Glomerular endothelial cell (primary cell): ENCODE data around the gene TMEM145. TPM values are rescaled to one million over a fixed set of nuclear protein-coding genes. Genes with fewer than 3 reads are reported as not detected.
"Not testable (repeated sequence)": the region's sequence is repeated elsewhere in the genome, so short reads cannot be mapped to it uniquely, and the experiment has no call there.

Experiments used
- DNase-seq: peaks from one replicate; pipeline ENCODE4 v3.0.0-alpha.2; 2011; ENCODE audit warnings: low read depth, low spot score; ENCODE audit errors: extremely low read depth
- total RNA-seq: library from RNA; depleted of rRNA; stranded (reverse); fragments of >200 nt; gene quantifications from 2 replicates; pipeline ENCODE4 v1.2.3, GENCODE V29; 2015

TMEM145 gene
- total RNA-seq = 0.29 TPM in 1 of 2 replicates, not detected in the other

DNA sequence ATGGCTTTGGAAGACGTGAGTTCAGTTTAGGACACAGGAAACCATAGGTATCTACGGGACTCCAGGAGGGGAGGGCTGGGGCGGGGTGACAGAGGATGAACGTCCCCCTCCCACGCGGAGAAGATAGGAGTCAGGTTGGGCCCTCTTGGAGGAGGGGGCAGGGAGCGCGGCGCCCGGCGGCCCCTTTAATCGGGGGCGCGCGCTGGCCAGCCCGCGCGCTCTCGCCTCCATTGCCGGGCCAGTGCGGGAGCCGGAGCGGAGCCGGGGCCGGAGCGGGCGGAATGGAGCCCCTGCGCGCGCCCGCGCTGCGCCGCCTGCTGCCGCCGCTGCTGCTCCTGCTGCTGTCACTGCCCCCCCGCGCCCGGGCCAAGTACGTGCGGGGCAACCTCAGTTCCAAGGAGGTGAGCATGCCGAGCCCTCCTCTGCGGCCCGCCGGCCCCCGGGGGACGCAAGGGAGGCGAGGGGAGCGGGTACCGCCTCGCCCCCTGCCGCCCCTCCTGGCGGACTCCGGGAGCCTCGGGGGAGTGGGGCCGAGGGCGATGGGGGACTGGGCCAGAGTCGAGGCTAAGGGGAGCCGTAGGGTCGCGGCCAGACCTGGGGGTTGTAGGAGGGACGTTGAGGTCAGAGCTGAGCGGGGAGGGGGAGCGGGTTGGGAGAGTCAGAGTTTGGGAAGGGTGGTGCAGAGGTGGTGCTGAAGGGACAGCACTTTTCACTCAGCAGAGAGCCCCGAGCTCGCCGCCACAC, at the start of gene TMEM145:
Gene TMEM145 (plus strand): TSS at position 214 of the 744 bp plus-strand sequence. CDS start 68 bp downstream, at position 282.
- no peak for DNase-seq

DNA sequence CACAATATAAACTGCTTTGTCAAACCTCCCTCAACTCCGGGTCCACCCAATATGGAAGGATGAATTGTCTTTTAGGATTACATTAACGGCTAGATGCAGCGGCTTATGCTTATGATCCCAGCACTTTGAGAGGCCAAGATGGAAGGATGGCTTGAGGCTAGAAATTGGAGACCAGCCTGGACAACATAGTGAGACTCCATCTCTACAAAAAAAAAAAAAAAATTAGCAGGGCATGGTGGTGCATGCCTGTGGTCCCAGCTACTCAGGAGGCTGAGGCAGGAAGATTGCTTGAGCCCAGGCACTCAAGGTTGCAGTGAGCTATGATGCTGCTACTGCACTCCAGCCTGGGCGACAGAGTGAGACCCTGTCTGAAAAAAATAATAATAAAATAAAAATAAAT, 47.0 kb upstream of the TMEM145 start:
- DNase-seq = not testable (repeated sequence)

- DNase-seq = not testable (repeated sequence)
These were observed 46.0 kb upstream of the TMEM145 start for GRCh38 chr19:42266928-42267603.

DNA sequence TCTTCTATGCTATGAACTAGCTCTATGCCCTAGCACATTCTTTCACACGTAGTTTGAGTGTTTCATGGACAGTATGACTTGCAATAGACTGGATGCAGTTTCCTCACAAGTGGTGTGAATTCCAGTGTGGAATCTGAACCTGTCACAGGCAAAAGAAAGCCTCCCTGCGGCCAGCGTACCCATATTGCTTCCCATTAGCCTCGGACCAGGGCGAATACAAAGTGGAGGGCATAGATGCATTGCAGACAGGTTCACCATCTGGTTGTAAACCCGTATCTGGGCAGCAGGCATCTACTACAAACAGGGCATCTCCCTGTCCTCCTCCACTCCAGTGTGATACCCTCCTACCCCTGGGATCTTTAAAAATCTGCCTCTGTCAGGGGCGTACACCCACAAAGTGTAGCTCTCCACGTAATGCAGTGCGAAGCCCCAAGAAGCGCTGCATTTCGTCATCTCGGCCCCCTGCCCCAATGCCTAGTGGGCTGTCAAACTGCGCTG, 45.4 kb upstream of the TMEM145 start:
- DNase-seq = no peak

GRCh38 chr19:42268142-42268703, 44.9 kb upstream of the TMEM145 start:
- peak; percentile 94 for DNase-seq

GRCh38 chr19:42268704-42269477, 44.2 kb upstream of the TMEM145 start, which contains the start of gene CIC:
CIC (plus strand) TSS chr19:42269252; CDS start chr19:42271784, 2,532 bp downstream.
- peak; percentile 100 for DNase-seq

- no peak for DNase-seq
These were observed 43.4 kb upstream of the TMEM145 start for GRCh38 chr19:42269478-42270345.

- no peak for DNase-seq
These were observed 42.6 kb upstream of the TMEM145 start for GRCh38 chr19:42270346-42271044.

DNA sequence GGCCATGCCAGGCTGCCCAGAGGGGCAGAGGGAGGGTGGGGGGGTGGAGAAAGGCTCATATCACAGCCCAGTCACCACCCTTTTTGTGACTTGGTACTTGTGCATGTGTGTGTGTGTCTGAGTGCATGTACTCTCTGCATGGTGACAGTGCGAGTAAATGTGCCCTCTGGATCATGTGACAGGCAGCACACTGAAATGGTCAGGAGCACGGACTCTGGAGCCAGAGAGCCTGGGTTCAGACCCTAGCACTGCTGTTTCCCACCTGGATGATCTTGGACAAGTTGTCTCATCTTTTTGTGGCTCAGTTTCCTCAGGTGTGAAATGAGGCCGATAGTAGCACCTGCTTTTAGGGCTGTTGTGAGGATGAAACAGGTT, 42.1 kb upstream of the TMEM145 start:
- DNase-seq = no peak

DNA sequence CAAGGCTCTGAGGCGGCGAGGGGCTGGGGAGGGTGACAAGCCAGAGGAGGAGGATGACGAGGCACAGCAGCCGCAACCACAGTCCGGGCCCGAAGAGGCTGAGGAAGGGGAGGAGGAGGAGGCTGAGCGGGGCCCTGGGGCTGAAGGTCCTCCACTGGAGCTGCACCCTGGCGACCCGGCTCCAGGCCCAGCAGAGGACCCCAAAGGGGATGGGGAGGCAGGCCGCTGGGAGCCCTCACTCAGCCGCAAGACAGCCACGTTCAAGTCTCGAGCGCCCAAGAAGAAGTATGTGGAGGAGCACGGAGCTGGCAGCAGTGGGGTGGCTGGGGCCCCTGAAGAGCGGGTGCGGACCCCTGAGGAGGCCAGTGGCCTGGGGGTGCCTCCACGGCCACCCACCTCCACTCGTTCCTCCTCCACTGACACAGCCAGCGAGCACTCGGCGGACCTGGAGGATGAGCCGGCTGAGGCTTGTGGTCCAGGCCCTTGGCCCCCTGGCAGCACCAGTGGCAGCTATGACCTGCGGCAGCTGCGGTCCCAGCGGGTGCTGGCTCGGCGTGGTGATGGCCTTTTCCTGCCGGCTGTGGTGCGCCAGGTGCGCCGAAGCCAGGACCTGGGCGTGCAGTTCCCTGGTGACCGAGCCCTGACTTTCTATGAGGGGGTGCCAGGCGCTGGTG, 41.1 kb upstream of the TMEM145 start:
- no peak for DNase-seq

GRCh38 chr19:42272535-42272897, 40.6 kb upstream of the TMEM145 start:
- DNase-seq = no peak

GRCh38 chr19:42272989-42273406, 40.1 kb upstream of the TMEM145 start:
- no peak for DNase-seq

DNA sequence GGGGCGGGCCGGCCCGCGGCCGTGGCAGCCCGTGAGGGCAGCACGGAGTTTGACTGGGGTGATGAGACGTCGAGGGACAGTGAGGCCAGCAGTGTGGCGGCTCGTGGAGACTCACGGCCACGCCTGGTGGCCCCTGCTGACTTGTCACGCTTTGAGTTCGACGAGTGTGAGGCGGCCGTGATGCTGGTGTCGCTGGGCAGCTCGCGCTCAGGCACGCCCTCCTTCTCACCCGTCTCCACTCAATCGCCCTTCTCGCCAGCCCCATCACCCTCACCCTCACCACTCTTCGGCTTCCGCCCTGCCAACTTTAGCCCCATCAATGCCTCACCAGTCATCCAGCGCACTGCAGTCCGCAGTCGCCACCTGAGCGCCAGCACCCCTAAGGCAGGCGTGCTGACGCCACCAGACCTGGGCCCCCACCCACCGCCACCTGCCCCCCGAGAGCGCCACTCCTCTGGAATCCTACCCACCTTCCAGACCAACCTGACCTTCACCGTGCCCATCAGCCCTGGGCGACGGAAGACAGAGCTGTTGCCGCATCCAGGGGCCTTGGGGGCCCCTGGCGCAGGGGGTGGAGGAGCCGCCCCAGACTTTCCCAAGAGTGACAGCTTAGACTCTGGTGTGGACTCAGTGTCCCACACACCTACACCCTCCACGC, 39.6 kb upstream of the TMEM145 start:
- no peak for DNase-seq

- no peak for DNase-seq
These were observed 38.9 kb upstream of the TMEM145 start for GRCh38 chr19:42274065-42274682.

DNA sequence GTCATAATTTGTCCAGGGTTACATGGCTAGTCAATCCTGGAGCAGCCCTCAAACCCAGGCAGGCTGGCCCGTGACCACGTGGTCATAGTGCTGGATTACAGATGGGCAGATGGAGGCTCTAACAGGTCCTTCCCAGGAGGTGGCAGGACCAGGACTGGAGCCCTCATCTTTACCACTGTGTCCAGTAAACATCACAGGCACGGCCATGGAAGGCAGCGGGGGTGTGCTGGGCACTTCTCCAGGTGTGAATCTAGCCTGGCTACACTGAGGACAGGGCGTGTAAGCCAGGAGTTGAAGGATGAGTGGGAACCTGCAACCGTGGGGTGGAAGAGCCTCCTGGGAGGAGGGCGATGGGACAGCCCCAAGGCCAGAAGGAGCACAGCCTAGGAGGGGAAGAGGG, 38.0 kb upstream of the TMEM145 start:
- no peak for DNase-seq

DNA sequence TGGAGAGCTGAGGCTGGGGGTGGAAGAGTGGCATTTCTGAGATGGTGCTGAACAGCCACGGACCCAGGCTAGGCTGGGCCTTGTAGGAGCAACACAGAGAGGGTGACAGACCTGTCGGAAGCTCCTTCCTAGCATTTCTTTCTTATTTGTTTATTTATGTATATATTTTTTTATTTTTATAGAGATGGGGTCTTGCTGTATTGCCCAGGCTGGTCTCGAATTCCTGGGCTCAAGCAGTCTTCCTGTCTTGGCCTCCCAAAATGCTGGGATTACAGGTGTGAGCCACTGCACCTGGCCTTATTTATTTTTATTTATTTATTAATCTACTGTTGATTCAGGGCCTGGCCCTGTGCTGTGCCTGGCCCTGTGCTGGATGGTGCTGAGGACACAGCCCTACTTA, 37.6 kb upstream of the TMEM145 start:
- no peak for DNase-seq

GRCh38 chr19:42276284-42276683, 36.8 kb upstream of the TMEM145 start:
- DNase-seq = no peak

- no peak for DNase-seq
These were observed 36.3 kb upstream of the TMEM145 start for GRCh38 chr19:42276821-42277220.
